Right atrium auricular region (tissue), 2 donors: ENCODE data around the gene NRP1. TPM values are rescaled to one million over a fixed set of nuclear protein-coding genes. Genes with fewer than 3 reads are reported as not detected.

Source experiments
- DNase-seq: peaks from one replicate; pipeline ENCODE4 v3.0.0-alpha.2; 2019; ENCODE audit warnings: low spot score
- H3K27ac ChIP-seq, 2 donors: fragments of 200-600 bp; sonication (generic); 1 replicate in 1 of 2; 2 replicates in 1 of 2; pipeline ENCODE4 v1.5.1; 2016 to 2019
- H3K27me3 ChIP-seq, 2 donors: fragments of 200-600 bp; sonication (generic); one replicate each; pipeline versions ENCODE4 v1.5.1 to v1.6.0; 2017 to 2019
- H3K36me3 ChIP-seq: fragments of 200-600 bp; sonication (generic); one replicate; pipeline ENCODE4 v1.5.1; 2016
- H3K4me1 ChIP-seq, 2 donors: fragments of 200-600 bp; sonication (generic); one replicate each; pipeline versions ENCODE4 v1.5.1 to v1.6.0; 2017 to 2019
- H3K4me3 ChIP-seq, 2 donors: fragments of 200-600 bp; sonication (generic); 1 replicate in 1 of 2; 2 replicates in 1 of 2; pipeline ENCODE4 v1.5.1; 2017 to 2019; ENCODE audit warnings: mild to moderate bottlenecking in 1 of 2, moderate library complexity in 1 of 2
- H3K9me3 ChIP-seq, 2 donors: fragments of 200-600 bp; sonication (generic); one replicate each; pipeline ENCODE4 v1.5.1; 2019
- total RNA-seq, 2 donors: library from RNA; depleted of rRNA; stranded (reverse); fragments of >200 nt; gene quantifications; one replicate each; pipeline ENCODE4 v1.1.0, GENCODE V29; 2016
- TF ChIP-seq, protein P1 (sequence below), 2 donors: fragments of 200-600 bp; sonication (generic); IDR thresholded peaks; one replicate each; pipeline ENCODE4 v1.5.1; 2019; ENCODE audit warnings: antibody characterized with exemption in 2 of 2

Gene NRP1
- total RNA-seq, 2 donors from 2014 or later = 54.6 to 83.1 TPM

DNA sequence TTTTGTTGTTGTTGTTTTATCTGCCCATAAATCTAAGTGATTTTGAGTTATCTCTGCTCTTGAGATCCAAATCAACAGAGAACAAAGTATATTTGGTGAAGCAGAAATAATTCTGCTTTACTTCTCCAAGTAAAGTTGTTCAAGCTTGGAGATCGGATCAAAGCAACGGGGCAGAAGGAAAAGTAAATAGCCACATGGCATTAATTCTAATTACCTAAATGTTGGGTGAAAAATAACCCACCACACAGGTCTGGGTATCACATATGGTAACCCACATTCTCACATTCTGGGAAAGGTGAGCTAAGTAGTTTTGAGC lies 3.1 kb downstream of the NRP1 start:
- Histone ChIP-seq H3K27ac (peak overlapping the region; percentile 95 to 97), H3K9me3 (no peaks in the 10 kb centered on the region), H3K4me3 (peak overlapping the region; percentile 60 to 91), H3K36me3 (peaks cover 18% of the 10 kb centered on the region), H3K27me3 (no peaks in the 10 kb centered on the region), H3K4me1 (peaks cover 0 to 41% of the 10 kb centered on the region in 2 donors)
- TF ChIP-seq, protein P1, sequence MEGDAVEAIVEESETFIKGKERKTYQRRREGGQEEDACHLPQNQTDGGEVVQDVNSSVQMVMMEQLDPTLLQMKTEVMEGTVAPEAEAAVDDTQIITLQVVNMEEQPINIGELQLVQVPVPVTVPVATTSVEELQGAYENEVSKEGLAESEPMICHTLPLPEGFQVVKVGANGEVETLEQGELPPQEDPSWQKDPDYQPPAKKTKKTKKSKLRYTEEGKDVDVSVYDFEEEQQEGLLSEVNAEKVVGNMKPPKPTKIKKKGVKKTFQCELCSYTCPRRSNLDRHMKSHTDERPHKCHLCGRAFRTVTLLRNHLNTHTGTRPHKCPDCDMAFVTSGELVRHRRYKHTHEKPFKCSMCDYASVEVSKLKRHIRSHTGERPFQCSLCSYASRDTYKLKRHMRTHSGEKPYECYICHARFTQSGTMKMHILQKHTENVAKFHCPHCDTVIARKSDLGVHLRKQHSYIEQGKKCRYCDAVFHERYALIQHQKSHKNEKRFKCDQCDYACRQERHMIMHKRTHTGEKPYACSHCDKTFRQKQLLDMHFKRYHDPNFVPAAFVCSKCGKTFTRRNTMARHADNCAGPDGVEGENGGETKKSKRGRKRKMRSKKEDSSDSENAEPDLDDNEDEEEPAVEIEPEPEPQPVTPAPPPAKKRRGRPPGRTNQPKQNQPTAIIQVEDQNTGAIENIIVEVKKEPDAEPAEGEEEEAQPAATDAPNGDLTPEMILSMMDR (IDR thresholded peaks at IDR 0.05) = no peak
- DNase-seq = no peak

DNA sequence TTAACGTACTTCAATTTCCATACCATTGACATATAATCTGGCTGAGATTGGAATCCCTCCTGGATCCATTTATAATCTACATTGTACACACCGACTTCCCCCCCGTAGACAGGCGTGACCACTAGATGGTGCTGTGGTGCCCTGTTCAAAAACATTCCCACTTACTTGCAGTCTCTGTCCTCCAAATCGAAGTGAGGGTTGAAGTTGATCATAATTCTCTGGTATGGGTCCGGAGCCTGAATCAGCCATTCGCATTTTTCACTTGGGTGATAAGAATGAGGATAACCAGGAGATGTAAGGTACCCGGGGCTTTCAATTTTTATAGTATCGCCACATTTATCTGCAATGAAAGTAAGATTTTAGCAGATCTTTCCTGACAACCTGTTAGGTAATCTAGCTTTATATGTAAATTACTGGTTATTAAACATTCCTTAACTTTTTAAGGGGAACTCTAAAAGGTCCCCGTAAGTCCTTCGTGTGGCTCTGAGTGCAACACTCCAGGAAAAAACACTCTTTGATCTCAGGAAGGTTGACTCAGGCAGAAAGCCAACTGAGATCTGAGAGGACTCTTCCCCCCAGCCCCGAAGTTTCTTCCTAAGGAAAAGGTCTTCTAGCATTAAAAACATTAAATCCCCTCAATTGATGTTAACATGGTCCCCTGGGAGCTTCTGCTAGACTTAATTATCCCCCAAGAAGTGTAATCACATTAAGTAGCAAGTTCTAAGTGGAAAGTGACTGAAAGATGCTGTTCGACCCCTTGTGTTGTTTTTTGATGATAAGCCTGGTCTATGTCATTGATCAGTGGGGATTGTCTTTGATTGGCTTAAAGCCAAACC lies 3.7 kb downstream of the NRP1 start:
- TF ChIP-seq, protein P1 (IDR thresholded peaks at IDR 0.05) = peak; percentile 85 to 93
- DNase-seq = peak; percentile 91
- Histone ChIP-seq H3K4me1 (peaks cover 0 to 47% of the 10 kb centered on the region in 2 donors), H3K27ac (peak overlapping the region; percentile 95 to 97), H3K9me3 (no peaks in the 10 kb centered on the region), H3K27me3 (no peaks in the 10 kb centered on the region), H3K36me3 (peaks cover 18% of the 10 kb centered on the region), H3K4me3 (peak overlapping the region; percentile 60 to 91)

DNA sequence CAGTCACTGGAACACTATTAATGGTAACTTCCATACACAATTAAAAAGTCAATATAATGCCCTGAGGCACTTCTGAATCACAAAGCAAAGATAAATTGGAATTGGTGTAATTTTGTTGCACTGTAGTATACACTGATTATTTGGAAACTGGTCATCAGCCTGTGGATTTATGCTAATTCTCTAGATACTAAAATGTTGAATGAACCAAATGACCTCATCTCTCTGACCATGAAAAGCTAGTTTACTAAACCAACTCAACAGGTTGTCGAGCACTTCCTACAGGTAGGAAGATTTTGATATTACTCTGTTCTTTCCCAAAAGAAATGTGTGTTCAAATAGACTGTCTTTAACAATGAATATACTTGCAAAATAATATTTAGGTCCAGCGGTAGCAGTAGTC lies 5.3 kb downstream of the NRP1 start:
- Histone ChIP-seq H3K27ac (peak overlapping the region in 1 of 2 donors; percentile 73), H3K4me1 (peaks cover 0 to 60% of the 10 kb centered on the region in 2 donors), H3K4me3 (peak overlapping the region in 1 of 2 donors; percentile 91), H3K27me3 (no peaks in the 10 kb centered on the region), H3K36me3 (peaks cover 18% of the 10 kb centered on the region), H3K9me3 (no peaks in the 10 kb centered on the region)
- TF ChIP-seq, protein P1 (IDR thresholded peaks at IDR 0.05) = no peak
- no peak for DNase-seq

DNA sequence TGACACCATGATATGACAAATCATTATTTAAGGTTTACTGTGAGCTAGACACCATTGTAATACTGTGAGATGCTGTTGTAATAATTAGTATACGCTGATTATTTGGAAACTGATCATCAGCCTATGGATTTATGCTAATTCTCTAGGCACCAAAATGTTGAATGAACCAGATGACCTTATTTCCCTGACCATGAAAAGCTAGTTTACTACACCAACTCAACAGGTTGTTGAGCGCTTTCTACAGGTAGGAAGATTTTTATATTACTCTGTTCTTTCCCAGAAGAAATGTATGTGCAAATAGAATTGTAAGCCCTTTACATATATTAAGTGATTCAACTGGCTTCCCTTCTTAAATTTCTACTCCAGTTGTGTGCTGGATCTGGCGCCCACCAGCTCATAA lies 6.2 kb downstream of the NRP1 start:
- DNase-seq = no peak
- Histone ChIP-seq H3K36me3 (peaks cover 18% of the 10 kb centered on the region), H3K9me3 (no peaks in the 10 kb centered on the region), H3K27ac (peak overlapping the region; percentile 52 to 73), H3K4me1 (peaks cover 0 to 64% of the 10 kb centered on the region in 2 donors), H3K27me3 (no peaks in the 10 kb centered on the region), H3K4me3 (no peak overlapping the region)
- TF ChIP-seq, protein P1 (IDR thresholded peaks at IDR 0.05) = no peak

DNA sequence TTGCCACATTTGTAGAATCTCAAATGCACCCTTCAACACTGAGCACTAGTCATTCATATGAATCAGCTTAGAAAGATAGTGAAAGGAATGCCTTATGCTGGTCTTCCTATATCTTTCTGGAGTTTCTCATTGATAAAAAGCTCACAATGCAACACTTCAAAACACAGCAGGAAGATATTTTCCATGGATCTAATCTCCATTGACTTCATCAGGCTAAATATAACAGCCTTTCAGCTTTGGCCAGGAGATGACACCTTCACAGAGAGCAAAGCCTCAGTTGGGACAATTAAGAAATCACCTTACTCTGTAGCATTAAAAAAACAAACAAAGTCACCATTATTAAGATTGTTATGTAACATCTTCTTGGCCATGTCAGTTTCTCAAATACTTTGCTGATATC lies 6.7 kb downstream of the NRP1 start:
- no peaks in the 10 kb centered on the region for H3K27me3 ChIP-seq
- peak overlapping the region; percentile 52 to 73 for H3K27ac ChIP-seq
- peaks cover 18% of the 10 kb centered on the region for H3K36me3 ChIP-seq
- no peak for DNase-seq
- TF ChIP-seq, protein P1 (IDR thresholded peaks at IDR 0.05) = peak in 1 of 2 donors; percentile 47
- peaks cover 0 to 64% of the 10 kb centered on the region in 2 donors for H3K4me1 ChIP-seq
- H3K4me3 ChIP-seq = no peak overlapping the region
- H3K9me3 ChIP-seq = no peaks in the 10 kb centered on the region
